Hematopoietic multipotent progenitor cell treated with erythropoietin and hydrocortisone succinate and interleukin-3 and kit ligand, for 8 days (in vitro differentiated cells): Measurements from ENCODE around the gene ABCC1.

ENCODE experiments used
- DNase-seq: peaks from one replicate; pipeline ENCODE4 v3.0.0-alpha.2; 2015

Gene ABCC1

DNA sequence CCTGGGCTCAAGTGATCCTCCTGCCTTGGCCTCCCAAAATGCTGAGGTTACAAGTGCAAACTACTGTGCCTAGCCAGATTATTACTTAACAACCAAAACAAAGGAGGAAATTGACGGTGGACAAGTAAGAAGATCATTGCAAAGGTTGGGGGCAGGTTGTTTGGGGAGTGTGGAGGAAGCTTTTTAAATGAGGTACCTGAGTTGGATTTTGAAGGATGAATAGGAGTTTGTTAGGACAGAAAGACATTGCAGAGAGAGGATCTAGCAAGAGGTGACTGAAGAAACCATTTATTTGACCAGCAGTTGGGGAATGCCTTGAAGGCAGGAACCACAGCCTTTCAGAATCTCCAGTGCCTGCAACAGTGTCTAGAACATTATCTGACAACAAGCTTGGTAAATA lies 51.3 kb downstream of the ABCC1 start:
- no peak for DNase-seq

DNA sequence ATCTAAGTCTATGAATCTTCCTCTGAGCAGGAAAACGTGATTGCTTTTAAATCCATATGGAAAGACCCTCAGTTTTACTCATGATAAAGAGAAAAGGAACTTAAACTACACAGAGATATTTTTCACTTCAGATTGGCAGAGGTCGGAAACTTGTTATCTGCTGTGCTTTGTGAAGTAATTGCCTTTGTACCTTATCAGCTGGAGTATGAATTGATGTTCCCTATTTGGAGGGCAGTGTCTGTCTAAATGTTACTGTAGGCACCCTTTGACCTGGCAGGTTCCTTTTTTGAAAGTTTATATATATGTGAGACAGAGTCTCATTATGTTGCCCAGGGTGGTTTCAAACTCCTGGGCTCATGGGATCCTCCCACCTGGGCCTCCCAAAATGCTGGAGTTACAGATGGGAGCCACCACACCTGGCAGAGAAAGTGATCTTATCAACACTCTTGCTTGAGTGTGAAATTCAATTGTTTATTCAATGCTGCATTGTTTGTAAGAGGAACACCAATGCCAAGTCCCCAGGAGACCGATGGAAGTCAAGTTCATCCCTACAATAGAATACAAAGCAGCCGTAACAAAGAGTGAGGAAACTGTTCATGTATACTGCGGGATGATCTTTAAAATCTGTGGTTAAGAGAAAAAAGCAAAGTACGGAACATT lies 52.3 kb downstream of the ABCC1 start:
- peak; percentile 28 for DNase-seq

DNA sequence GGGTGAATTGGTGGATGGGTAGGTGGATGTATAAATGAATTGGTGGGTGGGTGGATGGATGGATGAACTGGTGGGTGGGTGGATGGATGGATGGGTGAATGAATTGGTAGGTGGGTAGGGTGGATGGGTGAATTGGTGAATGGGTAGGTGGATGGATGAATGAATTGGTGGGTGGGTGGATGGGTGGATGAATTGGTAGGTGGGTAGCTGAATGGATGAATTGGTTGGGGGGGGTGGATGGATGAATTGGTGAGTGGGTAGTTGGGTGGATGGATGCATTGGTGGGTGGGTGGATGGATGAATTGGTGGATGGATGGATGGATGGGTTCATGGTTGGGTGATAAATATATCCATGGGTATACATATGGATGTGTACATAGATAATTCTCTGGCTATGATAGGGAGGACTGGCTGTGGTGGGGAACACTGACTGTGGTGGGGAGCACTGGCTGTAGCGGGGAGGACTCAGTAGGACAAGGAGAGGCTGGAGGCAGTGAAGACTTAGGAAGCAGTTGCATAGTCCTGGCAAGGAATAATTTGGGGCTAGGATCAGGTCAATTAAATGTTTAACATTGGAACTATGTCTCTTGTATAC lies 54.4 kb downstream of the ABCC1 start:
- no peak for DNase-seq

DNA sequence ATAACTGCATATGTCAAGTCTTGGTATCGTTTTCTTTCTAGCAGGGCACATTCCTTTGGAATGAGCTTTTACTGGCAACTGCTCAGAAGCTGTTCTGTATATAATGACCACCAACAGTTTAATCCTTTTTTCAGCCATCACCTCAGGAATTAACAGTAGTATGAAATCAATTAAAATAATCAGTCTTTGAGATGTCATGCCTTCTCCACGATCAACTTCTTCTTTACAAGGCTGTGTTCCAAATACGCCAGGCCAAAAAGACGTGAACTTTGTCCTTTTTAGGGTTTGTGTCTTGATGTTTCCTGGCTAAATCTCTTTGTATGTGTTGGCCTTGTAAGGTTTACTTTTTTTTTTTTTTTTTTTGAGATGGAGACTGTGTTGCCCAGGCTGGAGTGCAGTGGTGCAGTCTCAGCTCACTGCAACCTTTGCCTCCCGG lies 54.9 kb downstream of the ABCC1 start:
- DNase-seq: no peak

DNA sequence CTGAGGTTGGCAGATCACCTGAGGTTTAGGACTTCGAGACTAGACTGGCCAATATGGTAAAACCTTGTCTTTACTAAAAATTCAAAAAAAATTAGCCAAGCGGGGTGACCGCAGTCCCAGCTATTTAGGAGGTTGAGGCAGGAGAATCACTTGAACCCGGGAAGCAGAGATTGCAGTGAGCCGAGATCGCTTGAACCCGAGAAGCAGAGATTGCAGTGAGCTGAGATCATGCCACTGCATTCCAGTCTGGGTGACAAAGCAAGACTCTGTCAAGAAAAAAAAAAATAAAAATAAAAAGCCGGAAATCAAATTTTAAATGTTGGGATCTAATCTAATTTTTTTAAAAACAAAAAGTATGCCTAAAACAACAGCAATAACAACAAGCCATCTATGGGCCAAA lies 56.3 kb downstream of the ABCC1 start:
- no peak for DNase-seq

DNA sequence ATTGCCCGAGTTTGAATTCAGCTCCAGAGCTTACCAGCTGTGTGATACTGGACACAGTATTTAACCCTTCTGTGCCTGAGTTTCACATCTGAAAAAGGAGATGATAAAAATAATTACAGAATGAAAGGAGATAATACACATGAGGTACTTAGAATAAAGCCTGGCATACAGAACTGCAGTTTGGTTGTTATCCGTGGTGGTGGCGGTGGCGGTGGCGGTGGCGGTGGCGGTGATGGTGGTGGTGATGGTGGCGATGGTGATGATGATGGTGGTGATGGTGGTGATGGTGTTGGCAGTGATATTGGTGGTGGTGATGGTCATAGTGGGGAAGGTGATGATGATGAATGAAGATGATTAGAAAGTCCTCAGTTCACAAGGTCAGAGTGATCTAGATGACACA lies 57.2 kb downstream of the ABCC1 start:
- no peak for DNase-seq

DNA sequence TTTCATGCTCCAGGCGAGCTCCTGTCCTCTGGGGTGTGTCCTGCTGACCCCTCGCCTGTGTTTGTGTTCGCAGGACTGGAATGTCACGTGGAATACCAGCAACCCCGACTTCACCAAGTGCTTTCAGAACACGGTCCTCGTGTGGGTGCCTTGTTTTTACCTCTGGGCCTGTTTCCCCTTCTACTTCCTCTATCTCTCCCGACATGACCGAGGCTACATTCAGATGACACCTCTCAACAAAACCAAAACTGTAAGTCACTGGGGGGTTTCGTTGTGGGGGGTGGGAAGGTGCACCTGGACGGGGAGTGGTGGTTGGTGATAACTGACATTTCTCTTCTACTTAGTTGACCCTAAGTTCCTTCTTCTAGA lies 58.3 kb downstream of the ABCC1 start:
- DNase-seq: no peak

DNA sequence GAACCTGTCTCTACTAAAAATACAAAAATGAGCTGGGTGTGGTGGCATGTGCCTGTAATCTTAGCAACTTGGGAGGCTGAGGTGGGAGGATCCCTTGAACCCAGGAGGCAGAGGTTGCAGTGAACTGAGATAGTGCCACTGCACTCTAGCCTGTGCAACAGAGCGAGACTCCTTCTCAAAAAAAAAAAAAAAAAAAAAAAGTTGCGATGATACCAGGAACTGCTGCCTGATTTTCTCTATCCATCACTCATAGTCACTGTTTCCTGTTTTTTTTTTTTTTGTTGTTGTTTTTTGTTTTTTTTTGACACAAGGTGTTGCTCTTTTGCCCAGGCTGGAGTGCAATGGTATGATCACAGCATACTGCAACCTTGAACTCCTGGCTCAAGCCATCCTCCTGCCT lies 59.2 kb downstream of the ABCC1 start:
- no peak for DNase-seq

DNA sequence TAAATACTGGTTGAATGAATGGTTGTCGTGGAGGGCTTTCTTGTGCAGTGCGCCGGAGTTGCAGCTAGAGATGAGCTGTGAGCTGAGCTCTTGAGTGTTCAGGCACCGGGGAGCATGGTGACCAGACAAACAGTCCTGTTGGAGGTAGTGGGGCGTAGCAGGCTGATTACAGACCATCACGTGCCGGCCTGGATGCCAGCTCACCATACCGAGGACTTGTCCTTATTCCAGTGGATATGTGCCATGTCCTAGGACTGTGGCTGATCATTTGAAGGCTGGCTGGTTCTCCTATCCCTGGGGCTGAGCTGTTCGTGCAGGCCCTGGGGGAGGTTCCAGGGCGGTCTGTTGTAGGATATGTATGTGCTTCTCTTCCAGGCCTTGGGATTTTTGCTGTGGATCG lies 60.0 kb downstream of the ABCC1 start:
- DNase-seq: no peak

DNA sequence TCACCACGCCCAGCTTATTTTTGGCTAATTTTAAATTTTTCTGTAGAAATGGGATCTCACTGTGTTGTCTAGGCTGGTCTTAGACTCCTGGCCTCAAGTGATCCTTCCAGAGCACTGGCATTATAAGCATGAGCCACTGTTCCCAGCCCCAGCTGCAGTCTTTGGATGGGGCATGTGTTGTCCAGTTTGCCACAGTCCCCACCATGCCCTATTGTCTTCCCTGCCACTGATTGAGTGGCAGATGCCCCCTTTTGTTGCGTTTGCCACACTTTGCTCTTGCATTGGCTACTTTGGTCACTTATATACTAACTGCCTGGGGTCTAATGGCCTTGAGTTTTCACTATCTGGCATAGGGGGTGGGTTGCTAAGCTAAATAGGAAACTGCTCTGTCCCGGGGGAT lies 60.8 kb downstream of the ABCC1 start:
- no peak for DNase-seq

DNA sequence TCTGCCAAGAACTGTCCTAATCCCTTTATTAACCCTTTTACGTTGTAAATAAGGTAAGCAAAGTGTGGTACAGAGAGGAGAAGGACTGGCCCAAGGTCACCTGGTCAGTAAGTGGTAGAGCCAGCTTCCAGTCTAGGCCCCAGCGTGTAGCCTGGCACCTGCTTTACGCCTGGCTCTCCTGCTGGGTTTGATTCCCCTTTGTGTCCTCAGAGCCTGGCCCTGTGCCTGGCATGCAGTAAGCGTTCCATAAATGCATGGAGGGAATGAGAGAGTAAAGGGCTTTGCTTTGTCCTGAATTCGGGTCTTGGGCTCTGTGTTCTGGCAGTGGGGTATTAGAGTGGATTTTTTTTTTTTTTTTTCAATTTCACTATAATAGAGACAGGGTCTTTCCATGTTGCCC lies 62.7 kb downstream of the ABCC1 start:
- DNase-seq: no peak

DNA sequence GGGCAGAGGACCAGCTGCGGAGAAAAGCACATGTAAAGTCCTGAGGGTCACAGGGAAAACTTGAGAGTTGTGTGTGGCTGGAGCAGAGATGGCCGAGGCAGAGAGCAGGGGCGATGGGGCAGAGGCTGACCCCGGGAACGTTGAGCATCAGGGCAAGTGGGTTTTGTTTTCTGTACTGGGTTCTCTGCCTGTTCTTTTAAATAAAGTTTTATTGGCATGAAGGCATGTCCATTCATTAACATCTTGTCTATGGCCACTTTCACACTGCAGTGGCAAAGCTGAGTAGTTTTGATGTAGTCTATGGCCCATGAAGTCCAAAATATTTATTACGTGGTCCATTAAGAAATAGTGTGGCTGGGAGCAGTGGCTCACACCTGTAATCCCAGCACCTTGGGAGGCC lies 64.4 kb downstream of the ABCC1 start:
- DNase-seq: no peak

DNA sequence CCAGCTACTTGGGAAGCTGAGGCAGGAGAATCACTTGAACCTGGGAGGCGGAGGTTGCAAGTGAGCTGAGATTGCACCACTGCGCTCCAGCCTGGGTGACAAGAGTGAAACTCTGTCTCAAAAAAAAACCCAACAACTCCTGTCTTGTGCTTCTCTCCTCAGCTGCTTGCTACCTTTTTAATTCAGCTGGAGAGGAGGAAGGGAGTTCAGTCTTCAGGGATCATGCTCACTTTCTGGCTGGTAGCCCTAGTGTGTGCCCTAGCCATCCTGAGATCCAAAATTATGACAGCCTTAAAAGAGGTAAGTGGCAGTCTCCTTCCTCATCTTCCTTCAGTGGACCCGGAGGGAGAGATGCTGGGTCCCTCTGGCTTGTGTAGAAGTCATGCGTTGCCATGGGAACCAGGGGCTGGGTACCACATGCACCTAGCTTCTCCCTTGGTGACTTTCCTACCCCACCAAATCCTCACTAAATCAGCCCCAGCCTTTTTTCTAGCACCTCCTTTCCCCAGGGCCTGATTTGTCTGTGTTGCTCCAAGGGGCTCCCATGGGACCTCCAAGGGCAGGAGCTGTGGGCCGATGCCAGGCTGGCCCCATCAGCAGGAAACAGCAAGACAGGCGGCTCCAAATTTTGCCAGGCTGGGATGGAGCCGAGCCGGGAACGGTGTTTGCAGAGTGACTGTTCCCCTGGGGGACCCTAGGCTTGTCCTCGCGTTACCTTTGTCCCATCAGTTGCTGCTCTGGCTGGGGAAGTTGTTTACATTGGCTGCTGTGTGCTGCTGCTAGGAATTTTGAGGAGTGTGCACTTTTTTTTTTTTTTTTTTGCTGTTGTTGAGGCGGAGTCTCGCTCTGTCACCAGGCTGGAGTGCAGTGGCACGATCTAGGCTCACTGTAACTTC lies 65.2 kb downstream of the ABCC1 start:
- no peak for DNase-seq

DNA sequence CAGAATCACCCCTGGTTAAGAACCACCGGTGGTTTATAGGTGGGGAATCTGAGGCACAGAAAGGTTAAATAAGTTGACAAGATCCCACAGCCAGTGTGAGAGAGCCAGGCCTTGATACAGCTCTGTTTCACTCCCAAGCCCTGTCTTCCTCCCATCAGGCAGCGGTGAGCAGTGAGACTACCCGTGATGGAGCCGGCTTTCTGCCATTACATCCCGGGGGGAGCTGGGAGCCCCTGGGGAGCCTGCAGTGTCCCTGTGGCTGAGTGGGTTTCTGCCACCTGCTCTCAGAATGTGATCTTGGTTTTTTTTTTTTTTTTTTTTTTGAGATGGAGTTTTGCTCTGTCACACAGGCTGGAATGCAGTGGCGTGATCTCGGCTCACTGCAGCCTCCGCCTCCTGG lies 66.4 kb downstream of the ABCC1 start:
- no peak for DNase-seq

DNA sequence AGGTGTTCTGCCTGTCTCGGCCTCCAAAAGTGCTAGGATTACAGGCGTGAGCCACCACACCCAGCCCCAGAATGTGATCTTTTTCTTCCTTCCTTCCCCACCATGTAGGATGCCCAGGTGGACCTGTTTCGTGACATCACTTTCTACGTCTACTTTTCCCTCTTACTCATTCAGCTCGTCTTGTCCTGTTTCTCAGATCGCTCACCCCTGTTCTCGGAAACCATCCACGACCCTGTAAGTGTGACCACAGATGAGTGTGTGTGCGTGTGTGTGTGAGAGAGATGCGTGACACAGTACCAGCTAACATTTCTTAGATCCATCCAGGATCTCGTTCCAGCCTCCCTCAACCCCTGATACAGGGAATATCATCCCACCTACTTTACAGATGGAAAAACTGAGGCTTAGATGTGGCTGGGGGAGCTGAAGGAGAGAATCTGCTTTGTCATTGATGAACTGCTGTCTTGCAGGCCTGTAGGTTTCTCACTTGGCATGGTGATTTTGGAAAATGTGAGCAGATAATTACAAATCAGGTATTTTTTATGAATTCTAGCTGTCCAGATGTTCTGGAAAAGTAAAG lies 67.1 kb downstream of the ABCC1 start:
- DNase-seq: no peak

DNA sequence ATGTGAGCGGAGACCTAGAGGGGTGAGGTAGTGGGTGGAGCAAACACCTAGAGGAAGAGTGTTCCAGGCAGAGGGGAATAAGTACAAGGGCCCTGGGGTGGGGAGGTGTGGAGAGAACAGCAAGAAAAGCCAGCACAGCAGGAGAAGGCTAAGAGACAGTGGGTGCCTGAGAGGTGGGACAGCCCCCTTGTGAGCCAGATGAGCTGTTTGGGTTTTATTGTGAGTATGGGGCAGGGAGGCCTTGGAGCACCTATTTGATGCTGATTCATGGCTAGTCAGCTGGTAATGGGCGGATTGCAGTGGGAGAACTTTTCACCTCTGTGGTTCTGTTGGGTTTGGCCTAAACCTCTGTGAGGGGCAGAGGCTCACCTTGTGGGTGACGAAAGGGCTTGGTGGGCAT lies 68.4 kb downstream of the ABCC1 start:
- no peak for DNase-seq

DNA sequence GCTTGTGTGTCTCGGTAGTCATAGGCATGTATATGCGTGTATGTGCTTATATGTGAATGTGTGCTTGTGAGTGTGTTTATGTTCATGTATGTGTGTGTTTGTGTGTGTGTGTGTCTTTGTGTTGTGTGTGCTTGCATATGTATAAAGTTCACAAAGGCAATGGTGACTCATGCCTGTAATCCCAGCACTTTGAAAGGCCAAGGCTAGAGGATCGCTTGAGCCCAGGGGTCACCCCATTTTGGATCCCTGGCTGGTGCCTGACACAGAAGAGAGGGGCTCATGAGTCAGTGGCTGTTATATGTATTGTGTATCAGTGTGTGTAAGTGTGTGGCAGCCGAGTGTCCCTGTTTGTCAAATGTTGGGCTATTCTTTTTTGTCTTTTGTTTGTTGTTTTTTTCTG lies 69.3 kb downstream of the ABCC1 start:
- no peak for DNase-seq

DNA sequence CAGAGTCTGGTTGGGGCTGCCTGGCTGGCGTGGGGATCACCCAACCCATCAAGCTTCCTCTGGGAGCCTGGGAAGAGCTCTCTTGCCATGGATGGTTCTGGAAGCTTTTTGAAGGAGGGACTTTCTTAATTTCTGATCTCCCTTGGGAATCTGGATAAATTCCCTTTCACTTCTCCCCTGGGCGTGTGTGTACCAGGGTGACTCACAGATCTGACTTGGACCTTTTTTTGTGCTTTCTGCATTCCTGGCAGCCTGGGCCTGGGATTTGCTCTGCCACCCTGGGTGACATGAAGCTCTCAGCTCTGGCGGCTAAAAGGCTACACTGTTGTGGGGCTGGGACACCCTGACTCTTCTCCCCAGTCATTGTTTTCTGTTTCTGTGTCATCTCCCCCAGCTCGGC lies 70.1 kb downstream of the ABCC1 start:
- DNase-seq: no peak

DNA sequence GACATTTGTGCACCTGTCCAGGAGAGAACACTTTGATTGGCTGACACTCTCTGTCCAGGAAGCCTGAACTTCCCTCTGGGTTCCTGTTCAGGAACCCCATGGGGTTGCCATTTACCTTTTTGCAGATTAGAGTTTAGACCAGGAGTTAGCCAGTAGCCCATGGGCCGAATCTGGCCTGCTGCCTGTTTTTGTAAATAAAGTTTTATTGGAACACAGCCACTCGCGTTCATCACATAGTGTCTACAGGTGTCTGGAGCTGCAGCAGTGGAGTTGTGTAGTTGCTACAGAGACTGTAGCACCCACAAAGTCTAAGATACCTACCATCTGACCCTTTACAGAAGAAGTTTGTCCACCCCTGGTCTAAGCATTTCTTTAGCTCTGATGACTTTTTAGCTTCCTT lies 70.9 kb downstream of the ABCC1 start:
- no peak for DNase-seq

DNA sequence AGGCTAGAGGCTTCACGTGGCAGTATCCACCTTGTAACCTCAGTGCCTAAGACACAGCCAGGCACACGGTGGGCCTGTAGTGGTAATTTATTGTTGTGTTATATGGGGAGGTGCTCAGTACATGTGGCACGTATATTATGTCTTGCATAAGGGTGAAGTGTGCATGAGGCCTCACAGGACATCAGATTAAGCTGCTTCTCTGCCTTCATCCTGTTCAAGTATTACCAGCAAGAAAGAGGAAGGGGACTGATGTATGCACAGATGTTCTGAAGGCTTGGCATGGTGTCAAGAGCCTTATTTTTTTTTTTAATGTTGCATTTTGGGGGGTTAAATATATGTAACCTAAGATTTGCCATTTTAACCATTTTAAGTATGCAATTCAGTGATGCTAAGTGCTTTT lies 71.6 kb downstream of the ABCC1 start:
- peak; percentile 34 for DNase-seq

DNA sequence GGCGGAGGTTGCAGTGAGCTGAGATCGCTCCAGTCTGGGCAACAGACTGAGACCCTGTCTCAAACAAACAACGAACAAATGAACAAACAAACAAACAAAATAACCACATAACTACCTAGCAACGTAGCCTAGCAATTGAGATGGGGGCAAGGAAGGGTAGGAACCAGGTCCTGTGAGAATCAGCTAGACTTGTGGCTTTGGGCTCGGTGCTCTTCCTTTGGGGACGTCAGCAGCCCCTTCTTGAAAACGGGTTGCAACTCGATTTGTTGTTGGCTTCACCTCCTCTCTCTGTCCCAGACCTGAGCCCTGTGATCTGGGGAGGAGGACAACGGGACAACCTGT lies 72.2 kb downstream of the ABCC1 start:
- DNase-seq: no peak

DNA sequence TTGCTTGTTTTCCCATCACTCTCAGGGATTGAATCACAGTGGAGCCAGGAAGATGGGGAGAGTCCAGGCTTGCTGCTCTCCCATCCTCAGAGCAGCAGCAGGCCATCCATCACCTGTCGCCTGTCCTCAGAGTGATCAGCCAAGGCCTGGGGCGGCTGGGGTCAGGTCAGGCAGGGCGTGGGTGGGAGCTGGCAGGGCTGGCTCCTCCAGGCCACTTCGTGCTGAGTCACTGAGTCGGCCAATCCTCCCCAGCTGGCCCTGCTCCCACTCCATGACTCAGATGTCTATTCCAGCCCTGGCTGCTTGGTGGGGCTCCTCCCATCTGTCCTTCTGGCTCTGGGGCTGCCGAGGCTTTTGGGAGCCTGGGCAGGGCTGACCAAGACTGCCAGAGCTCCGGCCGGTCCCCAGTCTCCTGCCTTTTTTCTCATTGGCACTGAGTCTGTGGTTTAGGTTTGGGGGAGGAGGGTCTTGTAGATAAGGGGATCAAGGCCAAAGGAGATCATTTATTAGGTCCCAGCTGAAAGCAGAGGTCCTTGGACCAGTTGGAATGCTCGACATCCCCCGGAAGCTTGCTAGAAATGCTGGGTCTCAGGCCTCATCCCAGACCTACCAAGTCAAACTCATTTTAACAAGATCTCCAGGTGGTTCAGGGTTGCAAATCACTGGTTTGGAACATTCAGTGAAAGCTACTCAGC lies 72.7 kb downstream of the ABCC1 start:
- DNase-seq: peak; percentile 93

DNA sequence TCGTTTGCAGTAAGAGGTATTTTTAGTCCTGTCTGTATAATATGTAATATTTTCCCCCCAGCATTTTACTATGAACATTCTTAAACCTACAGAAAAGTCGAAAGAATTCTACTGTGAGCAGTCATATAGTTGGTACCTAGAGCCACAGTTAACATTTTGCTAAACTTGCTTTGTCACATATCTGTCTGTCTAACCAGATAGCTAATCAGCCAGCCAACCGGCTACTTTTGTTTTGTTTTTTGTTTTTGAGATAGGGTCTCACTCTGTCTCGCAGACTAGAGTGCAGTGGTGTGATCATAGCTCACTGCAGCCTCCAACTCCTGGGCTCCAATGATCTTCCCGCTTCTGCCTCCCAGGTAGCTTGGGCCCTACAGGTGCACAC lies 73.3 kb downstream of the ABCC1 start:
- peak; percentile 88 for DNase-seq
